HCT116 (cell line): ENCODE data around the gene CATSPERD.

Experiments
- EZH2 ChIP-seq: fragments of 200-600 bp; sonication (generic); IDR thresholded peaks from 2 replicates; pipeline ENCODE4 v1.6.1; 2017; ENCODE audit warnings: antibody characterized with exemption, mixed run types
- EZH2phosphoT487 ChIP-seq: fragments of 200-600 bp; IDR thresholded peaks from 2 replicates; pipeline ENCODE4 v1.6.1; 2018; ENCODE audit warnings: antibody characterized with exemption, borderline replicate concordance
- FOSL1 ChIP-seq: IDR thresholded peaks from 2 replicates; pipeline ENCODE4 v1.6.1; 2012; ENCODE audit warnings: low read depth
- POLR2A ChIP-seq: IDR thresholded peaks from 2 replicates; pipeline ENCODE4 v1.7.0; 2011; ENCODE audit warnings: borderline replicate concordance; ENCODE audit not compliant: insufficient read depth, insufficient read length; ENCODE audit errors: extremely low read depth
- RAD21 ChIP-seq: IDR thresholded peaks from 2 replicates; pipeline ENCODE4 v1.6.1; 2012; ENCODE audit warnings: low read depth, mild to moderate bottlenecking
- TF ChIP-seq, protein P1 (sequence below), 3 experiments: fragments of 200-600 bp in 1 of 3; sonication (generic) in 1 of 3; IDR thresholded peaks in 2 of 3; conservative IDR thresholded peaks in 1 of 3; 2 replicates each; pipeline ENCODE4 v1.5.1; 2012 to 2017; ENCODE audit warnings: low read depth in 2 of 3, low read length in 2 of 3, antibody characterized with exemption in 1 of 3, borderline replicate concordance in 1 of 3, control low read depth in 1 of 3, mild to moderate bottlenecking in 1 of 3, mixed read lengths in 1 of 3, mixed run types in 1 of 3, moderate library complexity in 1 of 3; ENCODE audit not compliant: insufficient read depth in 1 of 3
- TF ChIP-seq, protein P2 (sequence below): IDR thresholded peaks from 2 replicates; pipeline ENCODE4 v1.6.1; 2011; ENCODE audit warnings: mild to moderate bottlenecking, low read length, moderate library complexity; ENCODE audit not compliant: insufficient replicate concordance; ENCODE audit errors: extremely low read depth

DNA sequence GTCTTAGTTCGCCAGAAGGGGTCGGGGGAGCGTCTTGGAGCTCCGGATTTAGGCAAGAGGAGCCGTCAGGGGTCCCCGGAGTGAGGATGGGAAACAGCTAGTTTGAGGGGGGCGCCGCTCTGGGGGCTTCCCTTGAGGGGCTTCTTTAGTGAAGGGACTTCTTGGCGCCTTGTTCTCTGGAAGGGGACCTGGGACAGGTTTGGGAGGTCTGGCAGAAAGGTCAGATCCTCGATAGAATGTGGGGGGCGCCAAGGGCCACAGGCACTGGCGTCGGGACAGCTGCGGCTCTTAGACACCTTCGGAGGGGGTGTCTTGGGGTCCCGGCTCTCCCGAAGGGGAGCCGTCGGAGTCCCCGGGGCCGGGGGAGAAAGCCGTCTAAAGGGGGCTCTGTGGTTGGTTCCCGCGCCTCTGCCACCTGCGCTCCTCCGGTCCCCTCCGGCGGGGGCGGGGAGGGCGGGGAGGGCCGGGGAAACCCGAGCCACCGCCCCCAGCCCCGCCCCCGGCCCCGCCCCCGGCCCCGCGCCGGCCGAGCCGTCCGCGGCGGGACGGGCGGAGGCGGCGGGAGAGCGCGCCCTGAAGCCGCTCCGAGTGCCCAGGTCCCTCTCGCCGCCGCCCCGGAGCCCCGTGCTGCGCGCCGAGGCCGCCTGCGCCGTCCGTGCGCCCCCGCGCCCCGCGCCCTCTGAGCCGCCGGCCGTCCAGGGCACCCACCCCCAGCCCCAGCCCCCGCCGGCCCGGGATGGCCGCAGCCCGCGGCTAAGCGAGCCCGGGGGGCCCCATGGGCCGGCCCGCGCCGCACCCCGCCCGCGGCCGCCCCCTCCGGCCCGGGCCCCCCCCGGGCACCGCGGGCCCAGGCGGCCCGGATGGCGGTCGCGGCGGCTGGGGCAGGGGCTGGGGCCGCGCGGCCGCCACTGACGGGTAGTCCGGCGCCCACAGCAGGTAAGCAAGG, 84.4 kb downstream of the CATSPERD start, which contains the start of gene NRTN:
- TF ChIP-seq, protein P1, sequence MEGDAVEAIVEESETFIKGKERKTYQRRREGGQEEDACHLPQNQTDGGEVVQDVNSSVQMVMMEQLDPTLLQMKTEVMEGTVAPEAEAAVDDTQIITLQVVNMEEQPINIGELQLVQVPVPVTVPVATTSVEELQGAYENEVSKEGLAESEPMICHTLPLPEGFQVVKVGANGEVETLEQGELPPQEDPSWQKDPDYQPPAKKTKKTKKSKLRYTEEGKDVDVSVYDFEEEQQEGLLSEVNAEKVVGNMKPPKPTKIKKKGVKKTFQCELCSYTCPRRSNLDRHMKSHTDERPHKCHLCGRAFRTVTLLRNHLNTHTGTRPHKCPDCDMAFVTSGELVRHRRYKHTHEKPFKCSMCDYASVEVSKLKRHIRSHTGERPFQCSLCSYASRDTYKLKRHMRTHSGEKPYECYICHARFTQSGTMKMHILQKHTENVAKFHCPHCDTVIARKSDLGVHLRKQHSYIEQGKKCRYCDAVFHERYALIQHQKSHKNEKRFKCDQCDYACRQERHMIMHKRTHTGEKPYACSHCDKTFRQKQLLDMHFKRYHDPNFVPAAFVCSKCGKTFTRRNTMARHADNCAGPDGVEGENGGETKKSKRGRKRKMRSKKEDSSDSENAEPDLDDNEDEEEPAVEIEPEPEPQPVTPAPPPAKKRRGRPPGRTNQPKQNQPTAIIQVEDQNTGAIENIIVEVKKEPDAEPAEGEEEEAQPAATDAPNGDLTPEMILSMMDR (IDR thresholded peaks at IDR 0.05 in 2 of 3, conservative IDR thresholded peaks at IDR 0.05 in 1 of 3; ENCODE audit: borderline replicate concordance in 1 of 3, insufficient read depth in 1 of 3, low read depth in 2 of 3, low read length in 2 of 3), result no peak
- TF ChIP-seq, protein P2, sequence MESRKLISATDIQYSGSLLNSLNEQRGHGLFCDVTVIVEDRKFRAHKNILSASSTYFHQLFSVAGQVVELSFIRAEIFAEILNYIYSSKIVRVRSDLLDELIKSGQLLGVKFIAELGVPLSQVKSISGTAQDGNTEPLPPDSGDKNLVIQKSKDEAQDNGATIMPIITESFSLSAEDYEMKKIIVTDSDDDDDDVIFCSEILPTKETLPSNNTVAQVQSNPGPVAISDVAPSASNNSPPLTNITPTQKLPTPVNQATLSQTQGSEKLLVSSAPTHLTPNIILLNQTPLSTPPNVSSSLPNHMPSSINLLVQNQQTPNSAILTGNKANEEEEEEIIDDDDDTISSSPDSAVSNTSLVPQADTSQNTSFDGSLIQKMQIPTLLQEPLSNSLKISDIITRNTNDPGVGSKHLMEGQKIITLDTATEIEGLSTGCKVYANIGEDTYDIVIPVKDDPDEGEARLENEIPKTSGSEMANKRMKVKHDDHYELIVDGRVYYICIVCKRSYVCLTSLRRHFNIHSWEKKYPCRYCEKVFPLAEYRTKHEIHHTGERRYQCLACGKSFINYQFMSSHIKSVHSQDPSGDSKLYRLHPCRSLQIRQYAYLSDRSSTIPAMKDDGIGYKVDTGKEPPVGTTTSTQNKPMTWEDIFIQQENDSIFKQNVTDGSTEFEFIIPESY, result no peak
- no peak for TF ChIP-seq RAD21
- no peak for TF ChIP-seq EZH2phosphoT487
- TF ChIP-seq EZH2, result no peak
- TF ChIP-seq POLR2A, result no peak
- no peak for TF ChIP-seq FOSL1
